Stimulated activated CD4-positive, alpha-beta T cell treated with anti-CD3 and anti-CD28 coated beads, Interleukin-1b, Interleukin-23, amount 100 ng/mL, for 1 hour (primary cell): ENCODE results near the gene SIPA1L3.

Experiments
- DNase-seq, 2 donors: peaks; one replicate each; pipeline ENCODE4 v3.0.0-alpha.2; 2020; ENCODE audit warnings: low read depth in 2 of 2

SIPA1L3 gene

DNA sequence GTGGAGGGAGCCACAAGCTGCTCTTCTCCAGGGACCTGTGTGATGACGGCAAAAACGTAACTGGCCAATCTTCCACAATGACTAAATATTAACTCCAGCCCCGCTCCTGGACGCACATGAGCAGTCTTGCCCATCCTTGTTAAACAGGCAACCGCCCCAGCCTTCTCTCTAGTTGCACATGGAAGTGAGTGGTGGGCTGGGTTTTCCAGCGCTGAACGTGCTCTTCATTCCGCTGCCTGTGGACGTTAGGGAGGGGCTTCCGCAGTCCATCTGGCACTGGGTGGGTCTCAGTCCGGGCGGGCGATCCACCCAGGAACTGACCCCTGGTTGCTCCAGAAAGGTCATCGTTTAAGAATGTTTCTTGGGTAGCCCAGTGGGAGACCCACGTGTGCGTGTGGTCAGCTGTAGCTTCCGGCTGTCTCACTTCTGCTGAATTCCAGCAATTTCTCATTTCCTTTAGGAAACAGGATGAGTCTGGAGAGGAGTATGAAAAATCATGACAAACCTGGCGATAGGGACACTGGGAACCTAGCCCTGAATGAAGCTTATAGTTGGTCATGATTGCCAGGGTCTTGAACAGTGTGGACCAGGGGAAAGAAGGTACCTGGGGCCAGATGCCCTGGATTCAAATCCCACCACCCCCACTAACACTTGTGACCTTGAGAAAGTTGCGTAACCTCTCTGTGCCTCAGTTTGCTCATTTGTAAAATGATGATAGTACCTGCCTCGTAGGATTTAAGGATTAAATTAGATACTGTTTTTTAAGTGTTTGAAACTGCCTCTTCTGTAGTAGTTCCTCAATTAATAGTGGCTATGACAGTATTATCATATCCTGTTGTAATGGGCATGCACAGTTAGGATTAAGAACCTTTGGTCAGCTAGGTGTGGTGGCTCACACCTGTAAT is 92.6 kb downstream of the SIPA1L3 start:
- no peak for DNase-seq

DNA sequence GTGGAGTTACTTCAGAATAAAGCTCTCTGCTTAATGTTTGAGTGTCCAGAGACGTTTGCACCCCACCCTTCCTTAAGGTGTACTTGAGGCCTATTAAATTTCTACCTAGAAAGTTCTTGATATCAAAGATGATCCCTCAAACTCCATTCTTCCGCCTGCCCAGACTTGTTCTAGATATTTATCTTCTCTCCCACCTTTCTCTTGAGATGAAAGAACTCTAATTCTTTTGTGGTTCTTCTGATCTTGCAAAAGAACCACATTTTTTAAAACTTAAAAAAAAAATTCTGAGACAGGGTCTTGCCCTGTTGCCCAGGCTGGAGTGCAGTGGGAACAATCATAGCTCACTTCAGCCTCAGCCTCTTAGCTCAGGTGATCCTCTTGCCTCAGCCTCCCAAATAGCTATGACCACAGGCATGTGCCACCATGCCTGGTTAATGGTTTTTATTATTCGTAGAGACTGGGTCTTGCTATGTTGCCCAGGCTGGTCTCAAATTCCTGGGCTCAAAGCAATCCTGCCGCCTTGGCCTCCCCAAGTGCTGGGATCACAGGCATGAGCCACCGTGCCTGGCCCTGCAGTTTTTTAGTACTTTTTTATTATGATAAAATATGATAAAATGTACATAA is 94.3 kb downstream of the SIPA1L3 start:
- DNase-seq: no peak

DNA sequence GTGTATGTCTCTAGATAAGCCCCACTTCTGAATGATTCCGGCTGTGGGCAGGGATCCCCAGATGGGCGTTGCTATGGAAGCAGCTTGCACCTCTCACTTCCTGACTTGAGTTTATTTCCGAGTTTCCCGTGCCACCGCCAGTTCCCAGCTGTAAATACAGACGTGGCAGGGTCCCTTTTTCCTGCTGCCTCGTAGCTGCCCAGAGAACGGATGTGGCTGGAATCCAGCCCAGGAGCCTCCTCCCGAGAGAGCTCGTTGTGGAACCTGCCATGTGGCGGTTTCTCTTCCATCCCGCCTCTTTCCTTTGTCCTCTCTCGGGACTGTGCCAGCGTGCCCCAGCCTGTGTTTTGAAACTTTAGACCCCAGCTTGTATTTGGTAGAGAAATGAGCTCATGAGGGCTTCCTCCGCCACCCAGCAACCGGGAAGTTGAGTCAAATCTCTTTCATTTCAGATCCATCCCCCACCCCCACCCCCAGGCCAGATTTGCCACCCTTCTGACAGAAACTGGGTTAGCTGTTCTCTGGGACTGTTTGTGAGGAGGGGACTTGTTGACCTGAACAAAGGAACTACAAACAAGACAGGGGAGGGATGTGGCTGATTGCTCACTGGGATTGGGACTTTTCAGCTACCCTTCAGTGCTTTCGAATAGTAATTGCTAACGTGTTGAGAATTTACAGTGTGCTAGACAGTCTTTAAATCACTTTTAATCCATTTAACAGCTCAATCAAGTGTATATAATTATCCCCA is 96.6 kb downstream of the SIPA1L3 start:
- no peak for DNase-seq

DNA sequence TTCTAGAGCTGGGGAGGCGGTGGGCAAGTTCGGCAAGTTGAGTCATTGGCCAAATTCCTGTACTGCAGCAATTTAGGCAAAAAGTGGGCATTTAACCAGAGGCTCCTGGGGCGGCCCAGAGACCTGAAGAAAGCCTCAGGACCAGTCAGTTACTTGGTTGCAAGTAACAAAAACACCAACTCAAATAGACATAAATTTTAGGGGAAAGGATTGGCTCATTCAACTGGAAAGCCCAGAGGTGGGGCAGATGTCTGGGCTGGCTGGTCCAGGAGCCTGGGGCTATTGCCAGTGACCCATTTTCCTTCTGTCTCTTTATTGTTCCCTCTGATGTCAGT is 97.1 kb downstream of the SIPA1L3 start:
- DNase-seq: no peak

- no peak for DNase-seq
Measured at GRCh38 chr19:38004521-38005223, 97.7 kb downstream of the SIPA1L3 start.

DNA sequence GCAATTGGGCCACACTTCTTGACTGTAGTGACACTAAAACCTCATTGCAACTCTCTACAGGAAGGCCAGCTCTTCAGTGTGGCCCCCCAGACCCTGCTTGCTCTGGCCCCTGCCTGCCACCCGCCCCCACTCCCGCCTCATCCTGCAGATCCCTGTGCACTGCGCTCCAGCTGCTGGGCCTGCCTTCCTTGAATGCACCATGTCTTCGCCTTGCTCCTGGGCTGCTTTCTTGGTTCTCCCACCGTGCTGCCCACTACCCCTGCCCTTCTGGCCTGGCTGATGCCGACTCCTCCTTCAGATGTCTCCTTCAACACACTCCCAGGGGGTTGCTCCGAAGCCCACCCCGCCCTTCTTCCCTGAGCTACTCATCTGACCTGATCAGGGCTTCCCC is 98.2 kb downstream of the SIPA1L3 start:
- no peak for DNase-seq

- no peak for DNase-seq
Measured at GRCh38 chr19:38006361-38007045, 99.5 kb downstream of the SIPA1L3 start.

- no peak for DNase-seq
Measured at GRCh38 chr19:38009650-38010242, 102.7 kb downstream of the SIPA1L3 start.

- no peak for DNase-seq
Measured at GRCh38 chr19:38011426-38011825, 104.4 kb downstream of the SIPA1L3 start.

- DNase-seq: no peak
Measured at GRCh38 chr19:38012290-38012689, 105.3 kb downstream of the SIPA1L3 start.

- DNase-seq: no peak
Measured at GRCh38 chr19:38012944-38013343, 105.9 kb downstream of the SIPA1L3 start.

DNA sequence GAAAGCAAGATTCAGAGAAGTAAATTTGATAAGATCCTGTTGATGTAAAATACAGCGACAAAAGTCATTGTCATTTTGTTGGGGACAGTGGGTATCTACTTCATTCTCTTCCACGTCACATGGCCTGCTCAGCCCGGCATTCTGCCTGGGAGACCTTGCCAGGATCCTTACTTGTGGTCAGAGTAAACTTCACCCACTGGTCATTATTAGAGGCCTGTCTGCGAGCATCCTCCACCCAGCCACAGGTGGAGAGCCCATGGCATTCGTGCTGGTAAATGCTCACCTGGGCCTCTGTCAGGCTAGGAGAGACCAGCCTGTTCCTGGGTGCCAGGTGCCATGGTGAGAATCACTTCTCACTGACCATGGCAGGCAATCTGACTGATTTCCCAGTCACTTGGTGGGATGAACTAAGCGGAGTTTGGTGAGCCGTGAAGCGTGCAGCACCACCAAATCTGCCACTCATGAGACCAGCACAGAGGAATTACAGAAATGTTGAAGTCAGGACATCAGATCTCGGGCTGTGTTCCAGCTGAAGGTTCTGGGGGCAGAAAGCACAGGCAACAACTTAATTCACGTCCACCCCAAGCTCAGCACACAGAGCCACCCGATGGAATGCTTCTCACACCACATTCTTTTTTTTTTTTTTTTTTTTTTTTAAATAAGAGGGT is 107.0 kb downstream of the SIPA1L3 start:
- no peak for DNase-seq

DNA sequence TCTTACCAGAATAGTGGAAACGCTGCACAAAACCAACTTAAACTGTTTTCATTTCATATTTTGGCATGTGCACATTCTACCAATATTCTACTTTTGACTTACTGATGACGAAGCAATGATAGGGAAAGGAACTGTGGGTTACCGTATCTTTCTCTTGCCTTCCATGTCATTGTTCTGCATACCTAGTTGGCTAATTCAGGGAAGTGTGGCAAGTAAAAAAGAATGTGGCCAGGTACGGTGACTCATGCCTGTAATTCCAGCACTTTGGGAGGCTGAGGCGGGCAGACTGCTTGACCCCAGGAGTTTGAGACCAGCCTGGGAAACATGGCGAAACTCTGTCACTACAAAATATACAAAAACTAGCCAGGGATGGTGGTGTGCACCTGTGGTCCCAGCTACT is 108.2 kb downstream of the SIPA1L3 start:
- DNase-seq: no peak

DNA sequence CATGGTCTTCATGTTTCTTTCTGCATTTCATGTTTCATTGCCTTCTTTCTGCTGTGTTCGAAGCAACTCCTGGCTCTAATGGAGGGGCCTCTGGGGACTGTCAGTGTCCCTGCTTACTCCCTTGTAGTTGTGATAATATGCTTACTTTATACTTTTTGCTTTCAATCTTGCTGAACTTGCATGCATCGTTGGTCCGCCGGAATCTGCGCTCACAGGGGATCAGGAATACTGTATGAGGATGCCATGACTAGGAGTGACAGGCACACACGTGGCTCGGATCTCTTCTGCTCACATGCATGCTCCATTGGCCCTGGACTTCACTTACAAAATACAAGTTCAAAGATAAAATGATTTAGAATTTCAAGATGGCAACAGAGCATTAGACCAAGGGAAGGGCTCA is 108.8 kb downstream of the SIPA1L3 start:
- no peak for DNase-seq

- DNase-seq: no peak
Measured at GRCh38 chr19:38017401-38018151, 110.6 kb downstream of the SIPA1L3 start.

DNA sequence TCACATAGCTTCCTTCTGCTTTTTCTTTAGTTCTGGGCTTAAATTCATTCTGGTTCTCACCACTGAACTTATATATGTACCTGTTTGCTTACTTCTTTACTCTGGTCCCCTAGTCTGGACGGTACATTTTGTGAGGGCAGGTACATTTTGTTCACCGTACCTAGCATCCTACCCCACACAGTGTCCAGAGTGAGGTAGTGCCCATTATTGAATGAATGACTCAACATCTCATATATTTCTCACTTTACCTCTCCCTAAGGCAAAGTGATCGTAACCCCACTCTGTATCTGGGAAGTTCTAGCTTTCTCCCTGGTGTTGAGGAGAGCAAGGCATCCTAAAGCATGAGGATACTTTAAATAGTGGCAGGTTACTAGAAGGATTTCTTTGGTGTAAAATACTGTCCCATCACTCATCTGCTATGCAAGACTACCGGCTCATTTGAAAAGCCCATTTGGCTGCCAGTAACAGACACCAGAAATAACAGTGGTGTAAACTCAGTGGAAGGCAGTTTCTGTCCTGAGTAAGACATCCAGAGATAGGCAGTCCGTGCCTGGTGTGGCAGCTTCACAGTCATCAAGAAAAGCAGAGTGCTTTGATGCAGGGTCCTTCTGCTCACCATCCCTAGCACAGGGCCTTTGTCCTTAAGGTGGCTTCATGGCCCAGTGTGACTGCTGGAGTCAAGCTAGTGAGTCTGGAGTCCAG is 111.8 kb downstream of the SIPA1L3 start:
- DNase-seq: no peak

- DNase-seq: no peak
Measured at GRCh38 chr19:38019396-38019724, 112.4 kb downstream of the SIPA1L3 start.

GRCh38 chr19:38020311-38020710 is 113.3 kb downstream of the SIPA1L3 start:
- no peak for DNase-seq

DNA sequence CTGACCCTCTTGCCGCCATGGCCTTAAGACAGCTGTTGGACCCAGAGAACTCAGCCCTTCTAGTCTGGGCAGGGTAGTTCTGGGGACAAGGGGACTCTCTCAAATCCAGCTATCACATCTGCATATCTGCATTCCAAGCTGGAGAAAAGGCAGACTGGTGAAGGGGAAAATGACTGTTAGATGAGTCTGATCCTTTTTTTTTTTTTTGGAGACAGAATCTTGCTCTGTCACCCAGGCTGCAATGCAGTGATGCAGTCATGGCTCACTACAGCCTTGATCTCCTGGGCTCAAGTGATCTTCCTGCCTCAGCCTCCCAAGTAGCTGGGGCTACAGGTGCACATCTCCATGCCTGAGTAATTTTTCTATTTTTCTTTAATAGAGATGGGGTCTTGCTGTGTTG is 114.3 kb downstream of the SIPA1L3 start:
- no peak for DNase-seq
